Osteoblast (primary cell): ENCODE measurements around the gene EPC1. TPM values are rescaled to one million over a fixed set of nuclear protein-coding genes. Genes with fewer than 3 reads are reported as not detected.

Experiments
- DNase-seq: peaks from one replicate; pipeline ENCODE4 v3.0.0; 2011; ENCODE audit warnings: low spot score, mixed read lengths; ENCODE audit not compliant: insufficient read length; ENCODE audit errors: missing footprints
- H2AFZ ChIP-seq: 2 replicates; pipeline ENCODE4 v1.6.0; 2011; ENCODE audit warnings: mild to moderate bottlenecking, low read length
- H3K27ac ChIP-seq: 2 replicates; pipeline ENCODE4 v1.5.1; 2011; ENCODE audit warnings: mild to moderate bottlenecking, low read depth, low read length, moderate library complexity
- H3K27me3 ChIP-seq: 2 replicates; pipeline ENCODE4 v1.6.0; 2012; ENCODE audit warnings: mild to moderate bottlenecking, control low read depth, inconsistent platforms, low read length, moderate library complexity; ENCODE audit not compliant: insufficient read depth
- H3K36me3 ChIP-seq: 2 replicates; pipeline ENCODE4 v1.5.1; 2011; ENCODE audit warnings: mild to moderate bottlenecking, low read length, control low read depth, moderate library complexity; ENCODE audit not compliant: insufficient read depth
- H3K4me1 ChIP-seq: 2 replicates; pipeline ENCODE4 v1.5.1; 2011; ENCODE audit warnings: mild to moderate bottlenecking, low read length, control low read depth, moderate library complexity; ENCODE audit not compliant: insufficient read depth
- H3K4me2 ChIP-seq: 2 replicates; pipeline ENCODE4 v1.6.0; 2011; ENCODE audit warnings: mild to moderate bottlenecking, low read length; ENCODE audit not compliant: insufficient read depth
- H3K4me3 ChIP-seq: fragments of 200-600 bp; sonication (generic); 3 replicates; pipeline ENCODE4 v1.5.1; 2012; ENCODE audit warnings: mild to moderate bottlenecking, low read length, inconsistent platforms; ENCODE audit not compliant: insufficient read depth
- H3K79me2 ChIP-seq: 2 replicates; pipeline ENCODE4 v1.6.0; 2012; ENCODE audit warnings: mild to moderate bottlenecking, low read length, control low read depth, inconsistent platforms; ENCODE audit not compliant: insufficient read depth
- H3K9me3 ChIP-seq: 2 replicates; pipeline ENCODE4 v1.5.1; 2011; ENCODE audit warnings: low read depth, low read length, control low read depth
- H4K20me1 ChIP-seq: 2 replicates; pipeline ENCODE4 v1.6.0; 2012; ENCODE audit warnings: mild to moderate bottlenecking, low read length, control low read depth; ENCODE audit not compliant: insufficient read depth
- CTCF ChIP-seq: IDR thresholded peaks from 2 replicates; pipeline ENCODE4 v1.5.1; 2011; ENCODE audit warnings: mild to moderate bottlenecking, low read depth, low read length, moderate library complexity; ENCODE audit errors: extremely low read depth
- total RNA-seq: library from RNA; depleted of rRNA; stranded (reverse); fragments of >200 nt; gene quantifications from 2 replicates; pipeline ENCODE4 v1.2.3, GENCODE V29; 2012

EPC1 gene
- total RNA-seq, 1 donor: 30.8 TPM

GRCh38 chr10:32350811-32351350 lies 3.9 kb upstream of the EPC1 start:
- no peak for DNase-seq
- no peak for TF ChIP-seq CTCF

GRCh38 chr10:32349968-32350738 lies 3.2 kb upstream of the EPC1 start:
- H3K36me3 ChIP-seq: no peaks in the 10 kb centered on the region
- peaks cover 46% of the 10 kb centered on the region for H3K79me2 ChIP-seq

More at GRCh38 chr10:32350811-32351350, 3.9 kb upstream of the EPC1 start:
- H3K4me2 ChIP-seq: no peak overlapping the region
- peaks cover 40% of the 10 kb centered on the region for H3K79me2 ChIP-seq
- no peak overlapping the region for H3K27ac ChIP-seq
- peaks cover 5% of the 10 kb centered on the region for H3K4me1 ChIP-seq
- H3K9me3 ChIP-seq: no peaks in the 10 kb centered on the region
- no peaks in the 10 kb centered on the region for H3K36me3 ChIP-seq
- H2AFZ ChIP-seq: no peak overlapping the region
- H3K4me3 ChIP-seq: no peak overlapping the region
- H3K27me3 ChIP-seq: no peaks in the 10 kb centered on the region
- H4K20me1 ChIP-seq: peaks cover 21% of the 10 kb centered on the region

GRCh38 chr10:32349199-32349585 lies 2.2 kb upstream of the EPC1 start:
- no peak overlapping the region for H2AFZ ChIP-seq
- peaks cover under 1% of the 10 kb centered on the region for H3K36me3 ChIP-seq
- peaks cover 32% of the 10 kb centered on the region for H4K20me1 ChIP-seq
- H3K9me3 ChIP-seq: no peaks in the 10 kb centered on the region
- no peak for TF ChIP-seq CTCF
- DNase-seq: no peak
- H3K4me2 ChIP-seq: no peak overlapping the region
- H3K27me3 ChIP-seq: no peaks in the 10 kb centered on the region
- peaks cover 16% of the 10 kb centered on the region for H3K4me1 ChIP-seq
- H3K79me2 ChIP-seq: peaks cover 50% of the 10 kb centered on the region
- no peak overlapping the region for H3K27ac ChIP-seq
- H3K4me3 ChIP-seq: no peak overlapping the region

More at GRCh38 chr10:32349968-32350738, 3.2 kb upstream of the EPC1 start:
- Histone ChIP-seq H3K4me2 (no peak overlapping the region), H3K4me1 (peaks cover 9% of the 10 kb centered on the region), H3K9me3 (no peaks in the 10 kb centered on the region), H2AFZ (no peak overlapping the region), H4K20me1 (peaks cover 27% of the 10 kb centered on the region), H3K4me3 (no peak overlapping the region), H3K27ac (no peak overlapping the region), H3K27me3 (no peaks in the 10 kb centered on the region)
- no peak for TF ChIP-seq CTCF
- no peak for DNase-seq
